H1 (cell line): ENCODE measurements around the gene SLC43A2.
"Not testable (repeated sequence)": the region's sequence is repeated elsewhere in the genome, so short reads cannot be mapped to it uniquely, and the experiment has no call there.

Experiments used
- CEBPB ChIP-seq: IDR thresholded peaks from 2 replicates; pipeline ENCODE4 v1.6.1; 2012; ENCODE audit warnings: low read depth, low read length
- EGR1 ChIP-seq: IDR thresholded peaks from 2 replicates; pipeline ENCODE4 v1.6.1; 2011; ENCODE audit warnings: low read depth, low read length, borderline replicate concordance
- EZH2 ChIP-seq: fragments of 200-600 bp; sonication (generic); IDR thresholded peaks from 2 replicates; pipeline ENCODE4 v1.7.1; 2012; ENCODE audit warnings: low read depth, mild to moderate bottlenecking, moderate library complexity, low read length, inconsistent platforms; ENCODE audit not compliant: severe bottlenecking
- GABPA ChIP-seq: IDR thresholded peaks from 2 replicates; pipeline ENCODE4 v1.6.1; 2011; ENCODE audit warnings: mild to moderate bottlenecking, low read length, moderate library complexity, borderline replicate concordance; ENCODE audit not compliant: insufficient read depth
- POLR2A ChIP-seq, 2 experiments: IDR thresholded peaks; 1 replicate in 1 of 2; 2 replicates in 1 of 2; pipeline ENCODE4 v1.6.1; 2011; ENCODE audit warnings: low read depth in 2 of 2, low read length in 2 of 2, mild to moderate bottlenecking in 2 of 2; ENCODE audit errors: control extremely low read depth in 1 of 2
- RFX5 ChIP-seq: IDR thresholded peaks from 2 replicates; pipeline ENCODE4 v1.6.1; 2011; ENCODE audit warnings: low read depth, low read length, improper control_type of control experiment, borderline replicate concordance
- TF ChIP-seq, protein P1 (sequence below), 3 experiments: IDR thresholded peaks; 1 replicate in 2 of 3; 2 replicates in 1 of 3; pipeline versions ENCODE4 v1.5.1 to v1.6.1; 2011; ENCODE audit warnings: low read length in 3 of 3, mild to moderate bottlenecking in 3 of 3, inconsistent platforms in 2 of 3, low read depth in 1 of 3, moderate library complexity in 1 of 3; ENCODE audit not compliant: insufficient read depth in 1 of 3; ENCODE audit errors: control extremely low read depth in 1 of 3
- TF ChIP-seq, protein P2 (sequence below): IDR thresholded peaks from 2 replicates; pipeline ENCODE4 v1.6.1; 2012; ENCODE audit warnings: low read length, inconsistent platforms

DNA sequence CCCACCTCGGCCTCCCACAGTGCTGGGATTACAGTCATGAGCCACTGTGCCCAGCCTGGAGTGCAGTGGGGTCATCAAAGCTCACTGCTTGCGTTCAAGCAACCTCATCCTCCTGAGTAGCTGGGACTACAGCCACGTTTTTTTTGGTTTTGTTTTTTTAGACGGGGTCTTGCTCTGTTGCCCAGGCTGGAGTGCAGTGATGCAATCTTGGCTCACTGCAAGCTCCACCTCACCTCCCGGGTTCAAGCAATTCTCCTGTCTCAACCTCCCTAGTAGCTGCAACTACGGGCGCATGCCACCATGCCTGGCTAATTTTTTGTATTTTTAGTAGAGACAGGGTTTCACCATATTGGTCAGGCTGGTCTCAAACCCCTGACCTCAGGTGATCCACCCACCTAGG, 24.2 kb upstream of the SLC43A2 start:
- TF ChIP-seq, protein P1, sequence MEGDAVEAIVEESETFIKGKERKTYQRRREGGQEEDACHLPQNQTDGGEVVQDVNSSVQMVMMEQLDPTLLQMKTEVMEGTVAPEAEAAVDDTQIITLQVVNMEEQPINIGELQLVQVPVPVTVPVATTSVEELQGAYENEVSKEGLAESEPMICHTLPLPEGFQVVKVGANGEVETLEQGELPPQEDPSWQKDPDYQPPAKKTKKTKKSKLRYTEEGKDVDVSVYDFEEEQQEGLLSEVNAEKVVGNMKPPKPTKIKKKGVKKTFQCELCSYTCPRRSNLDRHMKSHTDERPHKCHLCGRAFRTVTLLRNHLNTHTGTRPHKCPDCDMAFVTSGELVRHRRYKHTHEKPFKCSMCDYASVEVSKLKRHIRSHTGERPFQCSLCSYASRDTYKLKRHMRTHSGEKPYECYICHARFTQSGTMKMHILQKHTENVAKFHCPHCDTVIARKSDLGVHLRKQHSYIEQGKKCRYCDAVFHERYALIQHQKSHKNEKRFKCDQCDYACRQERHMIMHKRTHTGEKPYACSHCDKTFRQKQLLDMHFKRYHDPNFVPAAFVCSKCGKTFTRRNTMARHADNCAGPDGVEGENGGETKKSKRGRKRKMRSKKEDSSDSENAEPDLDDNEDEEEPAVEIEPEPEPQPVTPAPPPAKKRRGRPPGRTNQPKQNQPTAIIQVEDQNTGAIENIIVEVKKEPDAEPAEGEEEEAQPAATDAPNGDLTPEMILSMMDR (IDR thresholded peaks at IDR 0.05; ENCODE audit: control extremely low read depth in 1 of 3, insufficient read depth in 1 of 3, low read depth in 1 of 3, low read length in 3 of 3) = not testable (repeated sequence)
- not testable (repeated sequence) for TF ChIP-seq GABPA; POLR2A (IDR thresholded peaks at IDR 0.05; ENCODE audit: control extremely low read depth in 1 of 2, low read depth in 2 of 2, low read length in 2 of 2); EZH2; CEBPB; EGR1; RFX5
- TF ChIP-seq, protein P2, sequence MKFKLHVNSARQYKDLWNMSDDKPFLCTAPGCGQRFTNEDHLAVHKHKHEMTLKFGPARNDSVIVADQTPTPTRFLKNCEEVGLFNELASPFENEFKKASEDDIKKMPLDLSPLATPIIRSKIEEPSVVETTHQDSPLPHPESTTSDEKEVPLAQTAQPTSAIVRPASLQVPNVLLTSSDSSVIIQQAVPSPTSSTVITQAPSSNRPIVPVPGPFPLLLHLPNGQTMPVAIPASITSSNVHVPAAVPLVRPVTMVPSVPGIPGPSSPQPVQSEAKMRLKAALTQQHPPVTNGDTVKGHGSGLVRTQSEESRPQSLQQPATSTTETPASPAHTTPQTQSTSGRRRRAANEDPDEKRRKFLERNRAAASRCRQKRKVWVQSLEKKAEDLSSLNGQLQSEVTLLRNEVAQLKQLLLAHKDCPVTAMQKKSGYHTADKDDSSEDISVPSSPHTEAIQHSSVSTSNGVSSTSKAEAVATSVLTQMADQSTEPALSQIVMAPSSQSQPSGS = not testable (repeated sequence)
